GM21786 (cell line): ENCODE data around the gene EHHADH.
A peak's percentile ranks its signal among the peaks of the same experiment; 100 is the strongest.
"Not testable (repeated sequence)": the region's sequence is repeated elsewhere in the genome, so short reads cannot be mapped to it uniquely, and the experiment has no call there.

Experiments used
- ATAC-seq: cut with Tn5 transposase; IDR thresholded peaks from one replicate; pipeline ENCODE4 v1.9.1; 2021; ENCODE audit not compliant: unreplicated experiment

The EHHADH gene

GRCh38 chr3:185253133-185253532 is 716 bp downstream of the EHHADH start:
- ATAC-seq: not testable (repeated sequence)

DNA sequence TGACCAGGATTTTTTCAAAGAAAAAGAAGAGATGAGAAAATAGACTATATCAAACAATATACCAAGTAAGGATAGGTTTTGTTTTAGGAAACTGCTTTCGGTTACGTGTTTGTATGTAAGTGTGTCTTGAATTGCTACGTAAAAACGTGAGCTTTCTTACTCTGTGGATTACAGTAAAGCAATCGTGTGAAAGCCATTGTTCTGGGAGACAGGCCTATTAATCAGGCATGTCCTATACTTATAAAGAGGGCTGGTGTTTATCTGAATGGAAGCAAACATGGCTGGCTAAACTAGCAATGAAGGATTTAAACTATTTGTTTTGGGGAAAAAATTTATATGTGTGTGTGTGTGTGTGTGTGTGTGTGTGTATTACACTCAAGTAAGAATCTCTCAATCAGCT is 2.6 kb downstream of the EHHADH start:
- no peak for ATAC-seq

- no peak for ATAC-seq
Observed at GRCh38 chr3:185250653-185251052, 3.2 kb downstream of the EHHADH start.

- no peak for ATAC-seq
Observed at GRCh38 chr3:185250247-185250646, 3.6 kb downstream of the EHHADH start.

- ATAC-seq: no peak
Observed at GRCh38 chr3:185242642-185243041, 11.2 kb downstream of the EHHADH start.

DNA sequence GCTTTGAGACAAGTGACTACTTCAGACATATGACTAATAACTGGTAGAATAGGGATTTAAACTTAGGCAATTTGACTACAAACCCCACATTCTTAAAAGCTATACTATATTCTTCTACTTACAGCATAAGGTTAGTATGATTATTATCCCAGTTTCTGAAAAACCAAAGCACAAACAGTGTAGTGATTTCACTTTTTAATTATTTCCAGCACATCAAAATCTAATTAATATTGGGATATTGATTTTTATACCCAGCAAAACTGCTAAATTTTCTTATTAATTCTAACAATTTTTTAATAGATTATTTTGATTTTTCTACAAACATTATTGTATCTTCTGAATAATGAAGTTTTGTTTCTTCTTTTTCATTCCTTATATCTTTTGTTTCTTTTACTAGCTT is 16.9 kb downstream of the EHHADH start:
- ATAC-seq: no peak

DNA sequence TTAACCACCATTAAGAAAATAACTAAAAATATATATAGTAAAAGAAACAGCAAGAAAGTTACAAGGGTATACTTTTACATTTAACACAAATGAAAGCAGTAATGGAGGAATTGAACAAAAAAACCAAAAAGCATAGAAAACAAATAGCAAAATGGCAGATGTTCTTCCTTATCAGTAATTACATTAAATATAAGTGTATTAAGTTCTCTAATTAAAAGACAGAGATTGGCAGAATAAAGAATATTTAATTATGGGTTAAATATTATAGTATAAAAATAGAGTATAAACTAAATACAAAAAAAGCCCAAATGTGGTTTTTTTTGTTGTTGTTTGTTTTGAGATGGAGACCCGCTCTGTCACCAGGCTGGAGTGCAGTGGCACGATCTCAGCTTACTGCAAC is 20.5 kb downstream of the EHHADH start:
- ATAC-seq: no peak

GRCh38 chr3:185226526-185226925 is 27.3 kb downstream of the EHHADH start:
- ATAC-seq: not testable (repeated sequence)

DNA sequence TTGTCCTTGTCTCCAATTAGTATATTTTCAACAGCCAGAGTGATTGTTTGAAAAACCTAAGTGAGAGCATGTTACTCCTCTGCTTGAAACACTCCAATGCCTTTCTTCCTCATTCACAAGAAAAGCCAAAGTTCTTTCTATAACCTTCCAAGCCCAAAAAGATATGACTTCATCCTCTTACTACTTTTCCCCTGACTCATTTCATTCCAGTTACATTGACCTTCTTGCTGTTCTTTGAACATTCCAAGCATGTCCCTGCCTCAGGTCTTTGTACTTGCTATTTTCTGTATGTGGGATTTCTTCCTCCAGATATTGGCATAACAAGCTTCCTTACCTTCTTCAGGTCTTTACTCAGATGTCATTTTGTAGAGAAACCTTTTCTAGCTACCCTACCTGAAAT is 28.3 kb downstream of the EHHADH start:
- ATAC-seq: no peak

- ATAC-seq: no peak
Observed at GRCh38 chr3:185225080-185225479, 28.8 kb downstream of the EHHADH start.

- no peak for ATAC-seq
Observed at GRCh38 chr3:185221203-185221602, 32.6 kb downstream of the EHHADH start.

DNA sequence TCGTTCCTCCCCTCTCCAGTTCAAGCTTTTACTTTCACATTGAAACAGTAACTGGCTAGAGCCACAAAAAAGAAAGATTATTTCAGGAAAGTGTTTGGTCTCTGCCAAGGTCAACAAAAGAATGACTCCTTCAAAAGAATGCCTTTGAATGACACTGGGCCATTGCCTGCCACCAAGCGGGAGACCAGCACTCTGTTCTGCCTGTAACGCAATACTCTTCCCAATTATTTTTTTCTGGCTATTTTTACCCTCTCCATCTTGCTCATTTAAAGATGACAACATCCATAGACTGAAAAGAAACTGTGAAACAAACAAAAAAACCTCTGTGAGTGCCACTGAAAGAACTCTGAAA is 37.3 kb downstream of the EHHADH start:
- ATAC-seq: no peak

DNA sequence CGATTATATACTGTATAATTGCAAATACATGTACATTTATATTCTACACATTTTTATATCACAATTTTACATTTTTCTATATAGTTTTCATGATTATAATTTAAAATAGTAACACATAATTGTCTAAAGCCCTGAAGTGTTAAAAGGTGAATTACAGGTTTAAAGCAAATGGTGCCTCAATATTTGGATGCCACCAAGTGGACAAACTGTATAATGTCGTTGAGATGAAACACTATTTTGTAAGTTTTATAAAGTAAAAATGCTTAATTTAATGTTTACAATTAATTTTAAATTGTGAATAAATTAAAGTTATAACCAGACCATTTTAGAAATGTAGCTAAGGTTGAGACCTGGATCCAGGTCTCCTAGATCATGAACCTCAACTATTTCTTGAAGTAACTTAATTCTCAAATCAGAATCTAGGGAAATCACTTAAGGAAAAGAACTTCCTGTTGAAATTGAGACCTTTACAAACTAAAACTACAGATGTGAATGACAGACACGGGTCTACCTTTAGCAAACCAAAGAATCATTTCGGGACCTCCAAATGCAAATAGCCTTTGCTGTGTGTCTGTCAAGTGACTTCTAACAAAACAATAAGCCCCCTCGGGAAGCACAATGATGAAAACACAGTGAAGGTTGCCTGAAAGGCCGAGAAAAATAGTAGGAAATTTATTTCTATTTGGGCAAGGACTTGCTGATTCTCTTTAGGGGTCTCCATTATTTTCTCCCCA is 37.8 kb downstream of the EHHADH start:
- no peak for ATAC-seq

- no peak for ATAC-seq
Observed at GRCh38 chr3:185212559-185212958, 41.3 kb downstream of the EHHADH start.

DNA sequence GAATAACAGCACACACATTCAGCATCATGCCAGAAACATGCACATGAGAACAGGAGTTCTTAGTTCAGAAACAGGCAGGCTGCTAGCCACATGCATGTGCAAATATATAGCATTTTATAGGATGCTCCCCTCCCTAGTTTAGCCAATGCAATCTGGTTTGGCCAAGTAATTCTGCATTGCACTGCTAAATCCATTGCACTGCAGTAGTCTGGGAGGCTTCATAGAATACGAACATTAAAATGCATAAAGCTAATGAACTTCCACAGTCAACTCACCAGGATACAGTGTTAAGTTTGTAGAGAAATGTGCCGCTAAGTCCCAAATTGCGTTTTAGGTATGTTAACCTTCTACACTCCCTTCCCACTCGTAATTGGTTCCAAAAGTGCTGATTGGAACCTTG is 41.8 kb downstream of the EHHADH start:
- ATAC-seq: no peak

DNA sequence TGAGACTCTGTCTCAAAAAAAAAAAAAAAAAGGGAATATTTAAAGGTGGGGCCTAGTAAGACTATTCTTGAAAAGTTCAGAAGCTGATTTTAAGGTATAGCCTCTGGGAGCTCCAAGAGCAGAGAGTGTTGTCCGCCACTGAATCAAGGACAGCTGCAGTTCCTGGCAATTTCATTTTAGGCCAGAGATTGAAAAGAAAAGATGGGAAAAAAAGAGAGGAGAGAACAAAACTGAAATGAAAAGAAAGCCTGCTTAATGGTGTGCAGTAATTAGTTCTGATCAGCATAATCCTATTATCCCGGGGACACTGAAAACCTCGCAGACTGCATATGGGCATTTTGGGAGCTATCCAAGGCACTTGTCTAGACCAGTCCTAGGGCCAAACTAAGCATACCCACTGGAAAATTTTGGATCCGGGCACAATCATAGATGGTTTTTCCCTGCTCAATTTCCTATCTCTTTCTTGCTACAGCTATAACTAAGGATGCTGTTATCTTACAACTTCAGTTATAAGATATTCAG is 43.2 kb downstream of the EHHADH start:
- ATAC-seq: no peak

DNA sequence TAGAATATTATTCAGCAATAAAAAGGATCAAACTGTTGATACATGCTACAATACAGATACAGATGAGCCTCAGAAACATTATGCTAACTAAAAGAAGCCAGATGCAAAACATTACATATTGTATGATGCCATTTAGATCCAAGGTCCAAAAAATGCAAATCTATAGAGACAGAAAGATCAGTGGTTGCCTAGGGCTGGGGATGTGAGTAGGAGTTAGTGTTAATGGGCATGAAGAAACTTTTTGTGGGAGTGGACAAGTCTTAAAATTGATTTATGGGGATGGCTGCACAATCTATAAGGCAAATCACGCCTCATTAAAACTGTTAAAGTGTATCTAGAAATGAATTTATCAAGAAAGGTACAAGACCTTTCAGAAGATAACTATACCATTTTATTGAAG is 45.0 kb downstream of the EHHADH start:
- ATAC-seq: no peak

- ATAC-seq: peak; percentile 98
Observed at GRCh38 chr3:185207931-185208746, 45.7 kb downstream of the EHHADH start.

DNA sequence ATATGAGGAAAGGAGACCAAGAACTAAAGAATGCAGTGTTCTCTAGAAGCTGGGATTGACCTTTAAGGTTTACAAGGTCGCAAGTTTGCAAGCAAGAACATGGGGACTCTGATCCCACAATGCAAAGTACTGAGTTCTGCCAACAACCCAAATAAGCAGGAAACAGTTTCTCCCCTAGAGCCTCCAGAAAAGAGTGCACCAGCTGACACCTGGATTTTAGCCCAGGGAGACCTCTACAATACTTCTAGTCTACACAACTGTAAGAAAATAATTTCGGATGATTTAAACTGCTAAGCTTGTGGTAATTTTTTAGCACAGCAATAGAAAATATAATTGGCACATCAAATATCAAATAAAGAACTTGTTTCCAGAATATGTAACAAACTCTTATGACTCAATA is 46.4 kb downstream of the EHHADH start:
- ATAC-seq: no peak

DNA sequence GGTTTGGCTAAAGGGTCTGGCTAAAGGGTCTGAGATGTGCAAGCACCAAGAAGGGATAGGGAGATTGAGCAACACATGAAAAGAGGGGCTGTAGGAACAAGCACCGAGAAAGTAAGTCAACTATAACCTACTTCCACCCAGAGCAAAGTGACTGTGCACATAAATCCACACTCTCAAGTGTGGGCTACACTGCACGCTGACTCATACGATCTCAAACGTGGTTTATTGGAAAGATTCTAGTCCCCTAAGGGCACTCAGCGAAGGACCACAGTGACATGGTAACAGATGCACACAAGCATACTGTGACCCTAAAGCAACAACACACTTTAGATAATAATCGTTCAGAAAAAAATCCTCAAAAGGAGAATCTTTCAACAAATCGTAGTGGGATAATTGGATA is 48.0 kb downstream of the EHHADH start:
- ATAC-seq: no peak

- no peak for ATAC-seq
Observed at GRCh38 chr3:185204894-185205293, 49.0 kb downstream of the EHHADH start.

DNA sequence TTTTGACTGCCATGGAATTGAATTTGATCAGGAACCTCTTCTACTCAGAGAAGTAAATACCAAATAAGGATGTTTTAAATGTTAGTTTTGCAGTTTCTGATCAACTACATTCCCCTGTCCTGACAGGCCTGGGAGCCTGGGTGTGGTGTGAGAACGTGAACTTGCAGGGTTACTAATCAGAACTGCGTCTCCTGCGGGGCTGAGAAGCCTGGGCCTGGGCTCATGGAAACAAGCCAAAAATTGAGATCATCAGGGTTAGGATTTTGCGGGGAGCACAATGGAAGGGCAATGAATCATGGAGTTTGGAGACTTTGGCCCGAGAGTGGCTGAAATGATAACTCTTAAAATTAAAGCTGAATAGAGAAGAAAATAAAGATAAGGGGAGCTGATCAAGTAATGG is 53.2 kb downstream of the EHHADH start:
- no peak for ATAC-seq
